ENCODE data around the gene CIAO3.
"Not testable (repeated sequence)": the region's sequence is repeated elsewhere in the genome, so short reads cannot be mapped to it uniquely, and the experiment has no call there.

The CIAO3 gene

GRCh38 chr16:781346-782010, 40.7 kb upstream of the CIAO3 start:
- TF ChIP-seq GATA1 (IDR thresholded peaks at IDR 0.05; ENCODE audit: low read depth, low read length) (no peak), POLR2A (IDR thresholded peaks at IDR 0.05; ENCODE audit: low read length) (no peak)

GRCh38 chr16:780296-780695, 39.5 kb upstream of the CIAO3 start:
- TF ChIP-seq POLR2A (IDR thresholded peaks at IDR 0.05; ENCODE audit: low read length), result no peak
- TF ChIP-seq GATA1 (IDR thresholded peaks at IDR 0.05; ENCODE audit: low read depth, low read length), result no peak
- DNase-seq, result no peak

More at GRCh38 chr16:781346-782010, 40.7 kb upstream of the CIAO3 start:
- DNase-seq, result no peak

GRCh38 chr16:779561-779960, 38.8 kb upstream of the CIAO3 start:
- no peak for DNase-seq
- TF ChIP-seq GATA1 (IDR thresholded peaks at IDR 0.05; ENCODE audit: low read depth, low read length) (no peak), POLR2A (IDR thresholded peaks at IDR 0.05; ENCODE audit: low read length) (no peak)

GRCh38 chr16:778909-779527, 38.2 kb upstream of the CIAO3 start:
- no peak for TF ChIP-seq GATA1 (IDR thresholded peaks at IDR 0.05; ENCODE audit: low read depth, low read length)
- DNase-seq, result no peak

- no peak for DNase-seq
- TF ChIP-seq POLR2A (IDR thresholded peaks at IDR 0.05; ENCODE audit: low read length) (no peak), GATA1 (IDR thresholded peaks at IDR 0.05; ENCODE audit: low read depth, low read length) (no peak)
Measured at GRCh38 chr16:778447-778846, 37.6 kb upstream of the CIAO3 start.

GRCh38 chr16:777826-778225, 37.0 kb upstream of the CIAO3 start:
- no peak for DNase-seq
- TF ChIP-seq POLR2A (IDR thresholded peaks at IDR 0.05; ENCODE audit: low read length), result no peak
- TF ChIP-seq GATA1 (IDR thresholded peaks at IDR 0.05; ENCODE audit: low read depth, low read length), result no peak

GRCh38 chr16:776824-777223, 36.0 kb upstream of the CIAO3 start:
- TF ChIP-seq POLR2A (IDR thresholded peaks at IDR 0.05; ENCODE audit: low read length), result no peak
- TF ChIP-seq GATA1 (IDR thresholded peaks at IDR 0.05; ENCODE audit: low read depth, low read length), result no peak
- DNase-seq, result no peak

GRCh38 chr16:776298-776697, 35.5 kb upstream of the CIAO3 start:
- DNase-seq, result not testable (repeated sequence)

GRCh38 chr16:775236-775796, 34.5 kb upstream of the CIAO3 start:
- DNase-seq, result no peak
- TF ChIP-seq GATA1 (IDR thresholded peaks at IDR 0.05; ENCODE audit: low read depth, low read length), result no peak
- TF ChIP-seq POLR2A (IDR thresholded peaks at IDR 0.05; ENCODE audit: low read length), result no peak

GRCh38 chr16:774086-775001, 33.5 kb upstream of the CIAO3 start:
- no peak for DNase-seq
- TF ChIP-seq POLR2A (IDR thresholded peaks at IDR 0.05; ENCODE audit: low read length), result no peak
- TF ChIP-seq GATA1 (IDR thresholded peaks at IDR 0.05; ENCODE audit: low read depth, low read length), result no peak

- no peak for DNase-seq
- TF ChIP-seq POLR2A (IDR thresholded peaks at IDR 0.05; ENCODE audit: low read length) (no peak), GATA1 (IDR thresholded peaks at IDR 0.05; ENCODE audit: low read depth, low read length) (no peak)
Measured at GRCh38 chr16:772959-773358, 32.2 kb upstream of the CIAO3 start.

GRCh38 chr16:770411-770810, 29.6 kb upstream of the CIAO3 start:
- no peak for TF ChIP-seq POLR2A (IDR thresholded peaks at IDR 0.05; ENCODE audit: low read length)
- TF ChIP-seq GATA1 (IDR thresholded peaks at IDR 0.05; ENCODE audit: low read depth, low read length), result no peak
- DNase-seq, result no peak

GRCh38 chr16:769934-770333, 29.1 kb upstream of the CIAO3 start:
- TF ChIP-seq GATA1 (IDR thresholded peaks at IDR 0.05; ENCODE audit: low read depth, low read length) (no peak), POLR2A (IDR thresholded peaks at IDR 0.05; ENCODE audit: low read length) (no peak)
- DNase-seq, result no peak

GRCh38 chr16:769184-769784, 28.5 kb upstream of the CIAO3 start:
- TF ChIP-seq POLR2A (IDR thresholded peaks at IDR 0.05; ENCODE audit: low read length) (no peak), GATA1 (IDR thresholded peaks at IDR 0.05; ENCODE audit: low read depth, low read length) (no peak)
- DNase-seq, result no peak
